ENCODE results near the gene MRFAP1L1.
"Not testable (repeated sequence)": the region's sequence is repeated elsewhere in the genome, so short reads cannot be mapped to it uniquely, and the experiment has no call there.

Gene MRFAP1L1

GRCh38 chr4:6686104-6686787, 23.4 kb downstream of the MRFAP1L1 start:
- no peak for DNase-seq

- DNase-seq = no peak
Measured at GRCh38 chr4:6684656-6685055, 25.0 kb downstream of the MRFAP1L1 start.

- DNase-seq = no peak
Measured at GRCh38 chr4:6682862-6683590, 26.6 kb downstream of the MRFAP1L1 start.

GRCh38 chr4:6681191-6681590, 28.5 kb downstream of the MRFAP1L1 start:
- DNase-seq = no peak

GRCh38 chr4:6680372-6681034, 29.2 kb downstream of the MRFAP1L1 start:
- DNase-seq = no peak

GRCh38 chr4:6676722-6677558, 32.7 kb downstream of the MRFAP1L1 start:
- DNase-seq = no peak

- DNase-seq = no peak
Measured at GRCh38 chr4:6674500-6675149, 35.0 kb downstream of the MRFAP1L1 start.

- DNase-seq = peak; percentile 77
Measured at GRCh38 chr4:6673660-6674499, 35.8 kb downstream of the MRFAP1L1 start.

- DNase-seq = not testable (repeated sequence)
Measured at GRCh38 chr4:6673191-6673659, 36.4 kb downstream of the MRFAP1L1 start.

- DNase-seq = not testable (repeated sequence)
Measured at GRCh38 chr4:6672541-6673190, 37.0 kb downstream of the MRFAP1L1 start.

- DNase-seq = no peak
Measured at GRCh38 chr4:6672131-6672530, 37.5 kb downstream of the MRFAP1L1 start.

GRCh38 chr4:6671648-6672047, 38.0 kb downstream of the MRFAP1L1 start:
- no peak for DNase-seq

GRCh38 chr4:6668391-6668790, 41.3 kb downstream of the MRFAP1L1 start:
- DNase-seq = no peak

GRCh38 chr4:6665320-6665654, 44.4 kb downstream of the MRFAP1L1 start:
- no peak for DNase-seq

GRCh38 chr4:6663596-6664393, 45.9 kb downstream of the MRFAP1L1 start:
- no peak for DNase-seq

GRCh38 chr4:6662591-6662990, 47.1 kb downstream of the MRFAP1L1 start:
- DNase-seq = no peak

- DNase-seq = no peak
Measured at GRCh38 chr4:6660430-6660829, 49.2 kb downstream of the MRFAP1L1 start.

- DNase-seq = no peak
Measured at GRCh38 chr4:6659897-6660296, 49.8 kb downstream of the MRFAP1L1 start.

GRCh38 chr4:6658597-6659075, 51.0 kb downstream of the MRFAP1L1 start:
- DNase-seq = no peak

- DNase-seq = no peak
Measured at GRCh38 chr4:6658209-6658595, 51.5 kb downstream of the MRFAP1L1 start.

All from DMS 273 treated with DMSO at 0.1 percent for 48 hours (cell line).